ENCODE data around the gene CAMK2D.

DNA sequence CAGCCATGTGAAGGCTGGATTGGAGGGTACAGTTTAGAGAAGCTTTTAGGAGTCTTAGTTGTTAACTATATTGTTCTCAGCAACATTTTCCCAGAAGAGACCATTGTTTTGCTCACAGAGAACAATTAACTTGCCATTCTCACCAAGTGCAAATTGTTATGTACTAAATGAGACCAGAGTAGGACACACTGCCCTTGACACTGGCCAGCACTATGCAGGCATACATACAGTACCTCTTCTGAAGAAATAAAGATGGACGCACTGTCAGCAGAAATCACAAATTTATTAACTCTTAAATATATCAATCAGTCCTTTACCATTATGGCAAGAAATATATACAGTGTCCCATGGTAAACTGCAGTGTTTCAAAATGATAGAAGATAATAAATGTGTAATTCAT lies 309.4 kb downstream of the CAMK2D start:
- TF ChIP-seq, protein P1, sequence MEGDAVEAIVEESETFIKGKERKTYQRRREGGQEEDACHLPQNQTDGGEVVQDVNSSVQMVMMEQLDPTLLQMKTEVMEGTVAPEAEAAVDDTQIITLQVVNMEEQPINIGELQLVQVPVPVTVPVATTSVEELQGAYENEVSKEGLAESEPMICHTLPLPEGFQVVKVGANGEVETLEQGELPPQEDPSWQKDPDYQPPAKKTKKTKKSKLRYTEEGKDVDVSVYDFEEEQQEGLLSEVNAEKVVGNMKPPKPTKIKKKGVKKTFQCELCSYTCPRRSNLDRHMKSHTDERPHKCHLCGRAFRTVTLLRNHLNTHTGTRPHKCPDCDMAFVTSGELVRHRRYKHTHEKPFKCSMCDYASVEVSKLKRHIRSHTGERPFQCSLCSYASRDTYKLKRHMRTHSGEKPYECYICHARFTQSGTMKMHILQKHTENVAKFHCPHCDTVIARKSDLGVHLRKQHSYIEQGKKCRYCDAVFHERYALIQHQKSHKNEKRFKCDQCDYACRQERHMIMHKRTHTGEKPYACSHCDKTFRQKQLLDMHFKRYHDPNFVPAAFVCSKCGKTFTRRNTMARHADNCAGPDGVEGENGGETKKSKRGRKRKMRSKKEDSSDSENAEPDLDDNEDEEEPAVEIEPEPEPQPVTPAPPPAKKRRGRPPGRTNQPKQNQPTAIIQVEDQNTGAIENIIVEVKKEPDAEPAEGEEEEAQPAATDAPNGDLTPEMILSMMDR (IDR thresholded peaks at IDR 0.05; ENCODE audit: poor library complexity) = no peak
- TF ChIP-seq EZH2 (IDR thresholded peaks at IDR 0.05; ENCODE audit: borderline replicate concordance) (no peak), EZH2phosphoT487 (IDR thresholded peaks at IDR 0.05; ENCODE audit: low read depth, severe bottlenecking, unreplicated experiment) (no peak)

Measured in hepatocyte (in vitro differentiated cells).